Neural crest cell (in vitro differentiated cells): ENCODE results near the gene IFNLR1. TPM values are rescaled to one million over a fixed set of nuclear protein-coding genes. Genes with fewer than 3 reads are reported as not detected.

Experiments
- DNase-seq: peaks from one replicate; pipeline ENCODE4 v3.0.0; 2021; ENCODE audit warnings: low read depth, mixed read lengths, low spot score
- H3K27ac Mint-ChIP-seq: one replicate; pipeline ENCODE4 v1.8.0; 2021; ENCODE audit warnings: mild to moderate bottlenecking, mixed read lengths; ENCODE audit not compliant: unreplicated experiment
- H3K27me3 Mint-ChIP-seq: 2 replicates; pipeline ENCODE4 v1.8.0; 2021; ENCODE audit warnings: low read depth, mild to moderate bottlenecking, mixed read lengths
- H3K36me3 Mint-ChIP-seq: 2 replicates; pipeline ENCODE4 v1.8.0; 2021; ENCODE audit warnings: low read depth, mild to moderate bottlenecking, mixed read lengths
- H3K4me1 Mint-ChIP-seq: 2 replicates; pipeline ENCODE4 v1.8.0; 2021; ENCODE audit warnings: mixed read lengths
- H3K4me3 Mint-ChIP-seq: one replicate; pipeline ENCODE4 v1.8.0; 2021; ENCODE audit warnings: mild to moderate bottlenecking, mixed read lengths
- H3K9me3 Mint-ChIP-seq: 2 replicates; pipeline ENCODE4 v1.8.0; 2021; ENCODE audit warnings: mixed read lengths
- CTCF ChIP-seq: fragments of 200-600 bp; sonication (generic); conservative IDR thresholded peaks from 2 replicates; pipeline ENCODE4 v1.5.0; 2021; ENCODE audit warnings: antibody characterized with exemption, mild to moderate bottlenecking
- total RNA-seq: library from RNA; stranded (reverse); gene quantifications from 2 replicates; pipeline ENCODE4 v1.2.1, GENCODE V29; 2021

The IFNLR1 gene
- total RNA-seq, 1 donor from 2014 or later, result 0.21 TPM

GRCh38 chr1:24107462-24108138 lies 79.5 kb downstream of the IFNLR1 start:
- TF ChIP-seq CTCF, result no peak
- no peak for DNase-seq
- no peaks in the 10 kb centered on the region for H3K36me3 Mint-ChIP-seq
- H3K9me3 Mint-ChIP-seq, result no peaks in the 10 kb centered on the region
- peaks cover 12% of the 10 kb centered on the region for H3K27me3 Mint-ChIP-seq
- no peak overlapping the region for H3K4me3 Mint-ChIP-seq
- peaks cover 18% of the 10 kb centered on the region for H3K4me1 Mint-ChIP-seq
- H3K27ac Mint-ChIP-seq, result peak overlapping the region; percentile 27

- Mint-ChIP-seq H3K36me3 (no peaks in the 10 kb centered on the region), H3K4me1 (peaks cover 13% of the 10 kb centered on the region), H3K9me3 (no peaks in the 10 kb centered on the region), H3K27ac (no peak overlapping the region), H3K4me3 (no peak overlapping the region), H3K27me3 (no peaks in the 10 kb centered on the region)
- TF ChIP-seq CTCF, result no peak
- DNase-seq, result no peak
Observed at GRCh38 chr1:24105368-24106160, 81.5 kb downstream of the IFNLR1 start.

- H3K27me3 Mint-ChIP-seq, result no peaks in the 10 kb centered on the region
- no peak for DNase-seq
- no peaks in the 10 kb centered on the region for H3K9me3 Mint-ChIP-seq
- no peaks in the 10 kb centered on the region for H3K36me3 Mint-ChIP-seq
- no peak for TF ChIP-seq CTCF
- H3K4me1 Mint-ChIP-seq, result peaks cover 13% of the 10 kb centered on the region
- H3K4me3 Mint-ChIP-seq, result no peak overlapping the region
- no peak overlapping the region for H3K27ac Mint-ChIP-seq
Observed at GRCh38 chr1:24104854-24105253, 82.2 kb downstream of the IFNLR1 start.

Other genes with a start within 250 kb of the IFNLR1 start
- gene PNRC2, start 227.5 kb downstream of the IFNLR1 start, total RNA-seq, result 178 and 189 TPM in 2 replicates
- gene SRSF10, start 207.0 kb downstream of the IFNLR1 start, total RNA-seq, result 219 and 228 TPM in 2 replicates
- gene MYOM3, start 75.2 kb downstream of the IFNLR1 start, total RNA-seq, result not detected in 2 replicates
- not detected in 2 replicates for gene IL22RA1, start 44.1 kb downstream of the IFNLR1 start, total RNA-seq
- 0.12 TPM in 1 of 2 replicates, not detected in the other for gene GRHL3, start 132.1 kb upstream of the IFNLR1 start, total RNA-seq
- gene STPG1, start 226.5 kb upstream of the IFNLR1 start, total RNA-seq, result 6.6 and 7.7 TPM in 2 replicates
- gene NIPAL3, start 228.5 kb upstream of the IFNLR1 start, total RNA-seq, result 2.4 and 3.0 TPM in 2 replicates